HepG2 (cell line): ENCODE measurements around the gene FKBP5. TPM values are rescaled to one million over a fixed set of nuclear protein-coding genes. Genes with fewer than 3 reads are reported as not detected.

Source experiments
- ATAC-seq: fragments of 200-7000 bp; cut with Tn5 transposase; 3 replicates; pipeline ENCODE4 v1.9.1; 2020; ENCODE audit warnings: mild to moderate bottlenecking, moderate library complexity
- BruUV-seq: library from RNA; stranded (reverse); fragments of 400-500 nt; replicated peaks from 2 replicates; lab custom pipeline; 2021; lab: Mats Ljungman, UMichigan
- CTCF ChIA-PET: fragments of 300-600 bp; formaldehyde crosslinking; extraction: SDS; loops from one replicate; lab custom pipeline; 2021; ENCODE audit warnings: low total read pairs, inconsistent platforms, low intra/inter-chr PET ratio; lab: Yijun Ruan, JAX
- POLR2A ChIA-PET: fragments of 350-600 bp; sonication (Branson Sonifier 250); formaldehyde crosslinking; loops from one replicate; lab custom pipeline; 2020; ENCODE audit warnings: antibody characterized with exemption, inconsistent platforms; lab: Yijun Ruan, JAX
- DNase-seq: peaks from one replicate; pipeline ENCODE4 v3.0.0-alpha.2; 2015; ENCODE audit warnings: low spot score
- FAIRE-seq: peaks from 3 replicates; lab custom pipeline; 2011; peaks lifted over from hg19 to GRCh38; lab: Jason Lieb, UNC
- H2AFZ ChIP-seq: one replicate; pipeline ENCODE4 v1.6.1; 2011; ENCODE audit warnings: low read length, inconsistent platforms
- H3K27ac ChIP-seq: fragments of 300-600 bp; 3 replicates; pipeline ENCODE4 v1.8.0; 2011; ENCODE audit warnings: mixed run types, mild to moderate bottlenecking, mixed read lengths, low read length, inconsistent platforms; ENCODE audit not compliant: insufficient read depth; ENCODE audit errors: extremely low read length
- H3K27me3 ChIP-seq, 2 experiments: fragments of 200-600 bp in 1 of 2; 2 replicates in 1 of 2; 3 replicates in 1 of 2; pipeline versions ENCODE4 v1.6.0 to v1.8.0; 2011; ENCODE audit warnings: low read length in 2 of 2, mild to moderate bottlenecking in 2 of 2, moderate library complexity in 2 of 2, inconsistent platforms in 1 of 2; ENCODE audit not compliant: insufficient read depth in 2 of 2, control insufficient read depth in 1 of 2
- H3K36me3 ChIP-seq, 2 experiments: fragments of 200-600 bp in 1 of 2; replicated peaks in 1 of 2; 2 replicates in 1 of 2; 3 replicates in 1 of 2; pipeline versions ENCODE4 v1.5.1 to v1.8.0; 2011; ENCODE audit warnings: low read length in 2 of 2, inconsistent platforms in 1 of 2; ENCODE audit not compliant: insufficient read depth in 2 of 2, control insufficient read depth in 1 of 2
- H3K4me1 ChIP-seq: 2 replicates; pipeline ENCODE4 v1.5.1; 2012; ENCODE audit warnings: low read length, inconsistent platforms; ENCODE audit not compliant: insufficient read depth
- H3K4me2 ChIP-seq: 2 replicates; pipeline ENCODE4 v1.6.0; 2011; ENCODE audit warnings: low read depth, low read length, inconsistent platforms
- H3K4me3 ChIP-seq, 3 experiments: fragments of 200-600 bp in 1 of 3; sonication (generic), shearing (Covaris generic) in 1 of 3; replicated peaks in 1 of 3; 2 replicates each; pipeline ENCODE4 v1.5.1; 2011 to 2016; ENCODE audit warnings: low read length in 3 of 3, inconsistent platforms in 2 of 3, low read depth in 2 of 3, mild to moderate bottlenecking in 2 of 3, control low read depth in 1 of 3, mixed read lengths in 1 of 3; ENCODE audit not compliant: insufficient read depth in 1 of 3
- H3K79me2 ChIP-seq: one replicate; pipeline ENCODE4 v1.6.1; 2011; ENCODE audit warnings: low read length, inconsistent platforms; ENCODE audit not compliant: insufficient read depth
- H3K9ac ChIP-seq: 2 replicates; pipeline ENCODE4 v1.6.0; 2011; ENCODE audit warnings: mild to moderate bottlenecking, low read depth, low read length, inconsistent platforms; ENCODE audit not compliant: insufficient read depth
- H3K9me3 ChIP-seq: 2 replicates; pipeline ENCODE4 v1.5.1; 2012; ENCODE audit warnings: mild to moderate bottlenecking, low read length
- H4K20me1 ChIP-seq: 2 replicates; pipeline ENCODE4 v1.6.0; 2011; ENCODE audit warnings: inconsistent platforms, mild to moderate bottlenecking, low read length, moderate library complexity; ENCODE audit not compliant: insufficient read depth
- BRF2 ChIP-seq: sonication (generic); formaldehyde crosslinking; IDR thresholded peaks from 2 replicates; pipeline ENCODE4 v1.8.1; 2022; ENCODE audit warnings: mild to moderate bottlenecking, missing genetic modification reagents
- FOXO1 ChIP-seq: sonication (generic); formaldehyde crosslinking; IDR thresholded peaks from 2 replicates; pipeline ENCODE4 v1.4.0; 2020; ENCODE audit warnings: missing genetic modification reagents
- GATAD1 ChIP-seq: IDR thresholded peaks from 2 replicates; pipeline ENCODE4 v1.6.1; 2016; ENCODE audit warnings: missing genetic modification reagents, missing compliant biosample characterization
- KDM2A ChIP-seq: sonication (generic); formaldehyde crosslinking; IDR thresholded peaks from 2 replicates; pipeline ENCODE4 v1.4.0; 2020; ENCODE audit warnings: low read depth, missing genetic modification reagents, borderline replicate concordance
- KLF13 ChIP-seq: sonication (generic); formaldehyde crosslinking; IDR thresholded peaks from 2 replicates; pipeline ENCODE4 v1.4.0; 2020; ENCODE audit warnings: mild to moderate bottlenecking, missing genetic modification reagents
- MED1 ChIP-seq: sonication (generic); formaldehyde crosslinking; IDR thresholded peaks from 2 replicates; pipeline ENCODE4 v1.4.0; 2020; ENCODE audit warnings: missing genetic modification reagents
- PAF1 ChIP-seq: IDR thresholded peaks from 2 replicates; pipeline ENCODE4 v1.6.1; 2016; ENCODE audit warnings: missing genetic modification reagents, missing compliant biosample characterization
- PITX1 ChIP-seq: sonication (generic); formaldehyde crosslinking; IDR thresholded peaks from 2 replicates; pipeline ENCODE4 v1.5.1; 2020; ENCODE audit warnings: mild to moderate bottlenecking, missing genetic modification reagents
- POLR2AphosphoS5 ChIP-seq: IDR thresholded peaks from 2 replicates; pipeline ENCODE4 v1.6.1; 2012; ENCODE audit warnings: low read depth, low read length
- ZFP62 ChIP-seq: sonication (generic); formaldehyde crosslinking; IDR thresholded peaks from 2 replicates; pipeline ENCODE4 v1.4.0; 2020; ENCODE audit warnings: missing genetic modification reagents
- ZNF407 ChIP-seq: sonication (generic); formaldehyde crosslinking; IDR thresholded peaks from one replicate; pipeline ENCODE4 v1.5.1; 2020; ENCODE audit warnings: mild to moderate bottlenecking, missing genetic modification reagents; ENCODE audit errors: not compliant biosample characterization
- ZNF468 ChIP-seq: sonication (generic); formaldehyde crosslinking; IDR thresholded peaks from 2 replicates; pipeline ENCODE4 v1.8.0; 2022; ENCODE audit warnings: mild to moderate bottlenecking, moderate library complexity, missing genetic modification reagents
- ZNF720 ChIP-seq: sonication (generic); formaldehyde crosslinking; IDR thresholded peaks from 2 replicates; pipeline ENCODE4 v1.4.0; 2020; ENCODE audit warnings: missing genetic modification reagents
- ZNF761 ChIP-seq: sonication (generic); formaldehyde crosslinking; conservative IDR thresholded peaks from 2 replicates; pipeline ENCODE4 v1.4.0; 2020; ENCODE audit warnings: mild to moderate bottlenecking, missing genetic modification reagents
- ZNF770 ChIP-seq: sonication (generic); formaldehyde crosslinking; IDR thresholded peaks from 2 replicates; pipeline ENCODE4 v1.5.0; 2020; ENCODE audit warnings: mild to moderate bottlenecking, missing genetic modification reagents
- WGBS: methylation state at CpG from one replicate; pipeline ENCODE4 v1.1.6; 2017; ENCODE audit warnings: low lambda C conversion rate; 5-methylcytosine and 5-hydroxymethylcytosine counted together
- in situ Hi-C: cut with HindIII; loops from 2 replicates; pipeline ENCODE4 v1.10.0; 2017; ENCODE audit warnings: low pct_unique_long_range_greater_than_20kb; ENCODE audit not compliant: extremely low pct_ligation_motif_present
- intact Hi-C: fragments of 100-400 bp; cut with micrococcal nuclease; formaldehyde crosslinking; loops from one replicate; pipeline ENCODE4 v1.10.0; 2022; ENCODE audit not compliant: unreplicated experiment
- polyA plus RNA-seq, 8 experiments: library from polyadenylated mRNA; depleted of rRNA in 3 of 8; stranded (reverse) in 7 of 8; unstranded in 1 of 8; fragments of >200 nt; fragmentation: Illumina TruSeq in 4 of 8; extraction: Trizol in 4 of 8; gene quantifications; 2 replicates each; pipeline versions ENCODE4 v1.2.1 to v1.2.3, GENCODE V29; 2011 to 2016; ENCODE audit warnings: low read depth in 4 of 8, missing spikeins in 1 of 8, mixed read lengths in 1 of 8; ENCODE audit not compliant: insufficient read depth in 1 of 8
- total RNA-seq, 5 experiments: library from RNA; depleted of rRNA; stranded (reverse); fragments of >200 nt; fragmentation: Illumina TruSeq; extraction: Trizol; gene quantifications; 2 replicates each; pipeline ENCODE4 v1.2.3, GENCODE V29; 2016; ENCODE audit warnings: low read depth in 1 of 5

FKBP5 gene
- total and polyA plus RNA-seq, 2 of the 13 experiments (the other 11 are each of a cell fraction or from before 2014, with no cell fraction given) = 8.0 to 17.4 TPM

GRCh38 chr6:35622283-35622682 is 66.4 kb downstream of the FKBP5 start:
- peaks cover 6 to 19% of the 10 kb centered on the region in 2 experiments for H3K36me3 ChIP-seq
- H3K27me3 ChIP-seq = no peaks in the 10 kb centered on the region
- H3K9ac ChIP-seq = no peak overlapping the region
- no TSS peak for BruUV-seq
- H3K9me3 ChIP-seq = no peaks in the 10 kb centered on the region
- 89% methylated on average over 4 of the region's 4 CpGs for WGBS
- intact Hi-C loops = no loop called here
- H3K79me2 ChIP-seq = no peaks in the 10 kb centered on the region
- ChIA-PET POLR2A (interaction anchor here (1.0 kb wide), 1 partner anchor 21 kb away, joined by 3 read pairs; no protein-coding TSS in a partner anchor), CTCF (interaction anchor here (3.8 kb wide), 1 partner anchor 39 kb away, joined by 32 read pairs; no protein-coding TSS in a partner anchor)
- ATAC-seq (no peak), DNase-seq (no peak), FAIRE-seq (no peak)
- H3K4me3 ChIP-seq = no peak overlapping the region
- no peak overlapping the region for H3K4me2 ChIP-seq
- H4K20me1 ChIP-seq = no peaks in the 10 kb centered on the region
- no peak overlapping the region for H2AFZ ChIP-seq
- no peak overlapping the region for H3K27ac ChIP-seq
- peaks cover 13% of the 10 kb centered on the region for H3K4me1 ChIP-seq
- in situ Hi-C loops = no loop called here
- no peak for TF ChIP-seq MED1
- no peak for TF ChIP-seq PITX1 (CRISPR knock-in tag)
- TF ChIP-seq FOXO1 = no peak
- no peak for TF ChIP-seq ZNF720 (CRISPR knock-in tag)
- TF ChIP-seq ZFP62 = no peak
- TF ChIP-seq GATAD1 (CRISPR knock-in tag) = no peak
- TF ChIP-seq ZNF770 (CRISPR knock-in tag) = no peak
- no peak for TF ChIP-seq ZNF468 (CRISPR knock-in tag)
- TF ChIP-seq KDM2A = no peak
- no peak for TF ChIP-seq PAF1 (CRISPR knock-in tag)
- TF ChIP-seq ZNF407 (CRISPR knock-in tag) = no peak
- no peak for TF ChIP-seq ZNF761 (CRISPR knock-in tag)
- TF ChIP-seq BRF2 (CRISPR knock-in tag) = no peak
- no peak for TF ChIP-seq POLR2AphosphoS5
- TF ChIP-seq KLF13 (CRISPR knock-in tag) = no peak
